ENCODE measurements around the gene MMAB.

- TF ChIP-seq SP1 (IDR thresholded peaks at IDR 0.05) (no peak), REST (IDR thresholded peaks at IDR 0.05) (no peak), CTCF (IDR thresholded peaks at IDR 0.05; ENCODE audit: low read depth, low read length, missing input control) (peak; percentile 38)
Measured at GRCh38 chr12:109612975-109613502, 39.7 kb upstream of the MMAB start.
